ENCODE results near the gene GRK5. TPM values are rescaled to one million over a fixed set of nuclear protein-coding genes. Genes with fewer than 3 reads are reported as not detected.

Gene GRK5
- total RNA-seq, 1 experiment from 2014 or later: 1.2 TPM

DNA sequence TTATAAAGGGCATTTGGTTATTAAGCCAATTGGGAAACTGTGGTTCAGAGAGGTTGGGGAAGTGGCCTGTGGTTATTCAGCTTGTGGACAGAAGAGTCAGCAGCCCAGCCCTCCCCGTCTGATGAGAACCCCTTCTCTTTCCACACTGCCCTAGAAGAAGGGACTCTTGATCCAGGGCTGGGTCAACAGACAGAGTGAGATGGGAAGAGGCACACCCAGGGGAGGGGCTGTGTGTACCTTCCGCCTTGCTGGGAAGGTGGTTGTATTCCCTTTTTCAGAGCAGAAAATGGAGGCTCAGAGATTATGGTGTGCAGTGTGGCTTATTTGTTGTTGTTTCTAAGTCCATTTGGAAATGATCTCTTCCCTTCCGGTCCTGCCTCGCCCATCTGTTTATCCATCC lies 103.4 kb downstream of the GRK5 start:
- TF ChIP-seq, protein P1, sequence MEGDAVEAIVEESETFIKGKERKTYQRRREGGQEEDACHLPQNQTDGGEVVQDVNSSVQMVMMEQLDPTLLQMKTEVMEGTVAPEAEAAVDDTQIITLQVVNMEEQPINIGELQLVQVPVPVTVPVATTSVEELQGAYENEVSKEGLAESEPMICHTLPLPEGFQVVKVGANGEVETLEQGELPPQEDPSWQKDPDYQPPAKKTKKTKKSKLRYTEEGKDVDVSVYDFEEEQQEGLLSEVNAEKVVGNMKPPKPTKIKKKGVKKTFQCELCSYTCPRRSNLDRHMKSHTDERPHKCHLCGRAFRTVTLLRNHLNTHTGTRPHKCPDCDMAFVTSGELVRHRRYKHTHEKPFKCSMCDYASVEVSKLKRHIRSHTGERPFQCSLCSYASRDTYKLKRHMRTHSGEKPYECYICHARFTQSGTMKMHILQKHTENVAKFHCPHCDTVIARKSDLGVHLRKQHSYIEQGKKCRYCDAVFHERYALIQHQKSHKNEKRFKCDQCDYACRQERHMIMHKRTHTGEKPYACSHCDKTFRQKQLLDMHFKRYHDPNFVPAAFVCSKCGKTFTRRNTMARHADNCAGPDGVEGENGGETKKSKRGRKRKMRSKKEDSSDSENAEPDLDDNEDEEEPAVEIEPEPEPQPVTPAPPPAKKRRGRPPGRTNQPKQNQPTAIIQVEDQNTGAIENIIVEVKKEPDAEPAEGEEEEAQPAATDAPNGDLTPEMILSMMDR (conservative IDR thresholded peaks at IDR 0.05): no peak
- H3K56ac ChIP-seq (ENCODE audit: insufficient read length, low read depth, low read length): no peak overlapping the region
- H2BK20ac ChIP-seq (ENCODE audit: low read depth, low read length, poor library complexity, severe bottlenecking): no peak overlapping the region
- no peak overlapping the region for H2BK120ac ChIP-seq (ENCODE audit: low read depth, low read length, poor library complexity, severe bottlenecking)
- no peak overlapping the region for H4K91ac ChIP-seq (ENCODE audit: insufficient read length, low read depth, low read length)
- H3K9ac ChIP-seq (ENCODE audit: extremely low read depth, insufficient read length, low read length): no peak overlapping the region
- H4K8ac ChIP-seq (replicated peaks; ENCODE audit: insufficient read length, low read depth, low read length): no peak overlapping the region
- no peaks in the 10 kb centered on the region for H3K9me3 ChIP-seq (ENCODE audit: control insufficient read depth, low read depth, low read length)
- no peak for DNase-seq
- no peak overlapping the region for H3K27ac ChIP-seq (ENCODE audit: insufficient read length, low read depth, low read length)
- H3K36me3 Mint-ChIP-seq (ENCODE audit: insufficient read depth in 1 of 3, low read depth in 3 of 3): 0 out of 7 replicates have a peak, but pooled peaks cover 0 to 2% (median 0%) of the 10 kb centered on the region in 3 experiments
- no peak overlapping the region for H3K4ac ChIP-seq (ENCODE audit: low read depth, low read length)
- H2AFZ ChIP-seq (ENCODE audit: low read length): no peak overlapping the region
- H3K79me2 ChIP-seq (ENCODE audit: insufficient read depth, low read length): no peaks in the 10 kb centered on the region
- no peaks in the 10 kb centered on the region for H4K20me1 ChIP-seq (ENCODE audit: control insufficient read depth, insufficient read depth, insufficient read length)
- no peak overlapping the region for H3K14ac ChIP-seq (ENCODE audit: insufficient read depth, low read length)
- no peak overlapping the region for H3K4me2 ChIP-seq (ENCODE audit: insufficient read depth, insufficient read length, low read length)
- H2AK5ac ChIP-seq (ENCODE audit: insufficient read length, low read length): no peak overlapping the region
- no peak overlapping the region for H3K23ac ChIP-seq (ENCODE audit: insufficient read length, low read depth, low read length)
- no peaks in the 10 kb centered on the region for H3K27me3 ChIP-seq (ENCODE audit: insufficient read depth, low read length)
- no peak overlapping the region for H3T11ph ChIP-seq (ENCODE audit: low read length)
- WGBS (ENCODE audit: extremely low coverage, insufficient read length, low lambda C conversion rate): no CpG with 5 or more reads among the region's 4 CpGs
- no peaks in the 10 kb centered on the region for H3K79me1 ChIP-seq (ENCODE audit: insufficient read depth, low read depth, low read length, poor library complexity, severe bottlenecking)
- H3K27ac Mint-ChIP-seq: peak overlapping the region in 1 of 3 experiments; percentile 62; a peak in 1 of 7 replicates
- peaks cover 10% of the 10 kb centered on the region in 2 experiments for H3K4me1 Mint-ChIP-seq
- no peak overlapping the region for H4K5ac ChIP-seq (ENCODE audit: insufficient read length, low read depth, low read length)
- H3K23me2 ChIP-seq (ENCODE audit: insufficient read length, low read depth, low read length, poor library complexity, severe bottlenecking): no peaks in the 10 kb centered on the region
- H2BK12ac ChIP-seq (ENCODE audit: insufficient read length, low read depth, low read length): no peak overlapping the region
- no peak overlapping the region for H2BK15ac ChIP-seq (ENCODE audit: low read depth, low read length)
- H3K27me3 Mint-ChIP-seq (ENCODE audit: low read depth): peaks cover 4% of the 10 kb centered on the region
- no peak overlapping the region for H2BK5ac ChIP-seq (ENCODE audit: insufficient read length, low read length)
- no peak overlapping the region for H3K18ac ChIP-seq (ENCODE audit: insufficient read length, low read depth, low read length)
- no peak overlapping the region for H3K4me3 Mint-ChIP-seq
- H3K9me3 Mint-ChIP-seq: no peaks in the 10 kb centered on the region
- peaks cover 5% of the 10 kb centered on the region; the same call in 1 of the 2 replicates for H3K4me1 ChIP-seq (ENCODE audit: insufficient read depth, low read length)

Measured in H9 (cell line).